WTC11 (cell line): ENCODE data around the gene DISC1. TPM values are rescaled to one million over a fixed set of nuclear protein-coding genes. Genes with fewer than 3 reads are reported as not detected.
"Not testable (repeated sequence)": the region's sequence is repeated elsewhere in the genome, so short reads cannot be mapped to it uniquely, and the experiment has no call there.

ENCODE experiments used
- ATAC-seq: fragments of 200-7000 bp; cut with Tn5 transposase; 2 replicates; pipeline ENCODE4 v1.10.0; 2021; ENCODE audit warnings: mild to moderate bottlenecking, moderate library complexity
- CTCF ChIA-PET: fragments of 300-600 bp; sonication (Branson Sonifier 250); formaldehyde crosslinking; loops from one replicate; lab custom pipeline; 2021; ENCODE audit warnings: antibody characterized with exemption; lab: Charles Lee
- POLR2A ChIA-PET: fragments of 350-600 bp; sonication (Branson Sonifier 250); formaldehyde crosslinking; loops from one replicate; lab custom pipeline; 2021; ENCODE audit warnings: antibody characterized with exemption; lab: Charles Lee
- DNase-seq: peaks from one replicate; pipeline ENCODE4 v3.0.0; 2021; ENCODE audit warnings: low spot score
- H3K27ac Mint-ChIP-seq: 2 replicates; pipeline ENCODE4 v1.8.0; 2021; ENCODE audit warnings: mixed read lengths
- H3K27me3 Mint-ChIP-seq: 2 replicates; pipeline ENCODE4 v1.8.0; 2021; ENCODE audit warnings: low read depth, mild to moderate bottlenecking, moderate library complexity, mixed read lengths
- H3K36me3 Mint-ChIP-seq: 2 replicates; pipeline ENCODE4 v1.8.0; 2021; ENCODE audit warnings: mixed read lengths
- H3K4me1 Mint-ChIP-seq: 2 replicates; pipeline ENCODE4 v1.8.0; 2022; ENCODE audit warnings: mixed read lengths
- H3K4me3 Mint-ChIP-seq: 2 replicates; pipeline ENCODE4 v1.8.0; 2021; ENCODE audit warnings: mild to moderate bottlenecking, moderate library complexity, mixed read lengths
- H3K9me3 Mint-ChIP-seq: 2 replicates; pipeline ENCODE4 v1.8.0; 2021; ENCODE audit warnings: mixed read lengths
- ATF1 ChIP-seq: sonication (generic); formaldehyde crosslinking; IDR thresholded peaks from 2 replicates; pipeline ENCODE4 v1.8.1; 2023; ENCODE audit warnings: mild to moderate bottlenecking, moderate library complexity, missing genetic modification reagents
- CREM ChIP-seq: sonication (generic); formaldehyde crosslinking; IDR thresholded peaks from 2 replicates; pipeline ENCODE4 v1.8.1; 2022; ENCODE audit warnings: mild to moderate bottlenecking, missing genetic modification reagents, moderate library complexity
- ELF4 ChIP-seq: sonication (generic); formaldehyde crosslinking; IDR thresholded peaks from 2 replicates; pipeline ENCODE4 v1.8.1; 2022; ENCODE audit warnings: low read depth, mild to moderate bottlenecking, moderate library complexity, missing genetic modification reagents
- FOXP4 ChIP-seq: sonication (generic); formaldehyde crosslinking; IDR thresholded peaks from 2 replicates; pipeline ENCODE4 v1.8.0; 2022; ENCODE audit warnings: mild to moderate bottlenecking, missing genetic modification reagents
- GRHL2 ChIP-seq: fragments of 250-450 bp; sonication (Bioruptor Pico); IDR thresholded peaks from 2 replicates; pipeline ENCODE4 v1.8.0; 2022; ENCODE audit warnings: mild to moderate bottlenecking, moderate library complexity; ENCODE audit not compliant: insufficient replicate concordance, severe bottlenecking
- JUN ChIP-seq: sonication (generic); formaldehyde crosslinking; IDR thresholded peaks from 2 replicates; pipeline ENCODE4 v1.8.0; 2023; ENCODE audit warnings: mild to moderate bottlenecking, missing genetic modification reagents
- NFE2L1 ChIP-seq: sonication (generic); formaldehyde crosslinking; IDR thresholded peaks from 2 replicates; pipeline ENCODE4 v1.8.1; 2023; ENCODE audit warnings: missing genetic modification reagents
- NR1H2 ChIP-seq: sonication (generic); formaldehyde crosslinking; IDR thresholded peaks from 2 replicates; pipeline ENCODE4 v1.9.0; 2021; ENCODE audit warnings: mild to moderate bottlenecking, moderate library complexity, missing genetic modification reagents
- TEAD1 ChIP-seq: sonication (generic); formaldehyde crosslinking; IDR thresholded peaks from 2 replicates; pipeline ENCODE4 v1.8.0; 2022; ENCODE audit warnings: mild to moderate bottlenecking, missing genetic modification reagents
- TEAD4 ChIP-seq: sonication (generic); formaldehyde crosslinking; IDR thresholded peaks from 2 replicates; pipeline ENCODE4 v1.8.0; 2022; ENCODE audit warnings: mild to moderate bottlenecking, missing genetic modification reagents
- USF2 ChIP-seq: sonication (generic); formaldehyde crosslinking; IDR thresholded peaks from 2 replicates; pipeline ENCODE4 v1.8.1; 2023; ENCODE audit warnings: mild to moderate bottlenecking, missing genetic modification reagents, moderate library complexity
- ZMAT4 ChIP-seq: fragments of 250-450 bp; sonication (Bioruptor Pico); IDR thresholded peaks from 2 replicates; pipeline ENCODE4 v1.9.0; 2021; ENCODE audit warnings: mild to moderate bottlenecking
- ZNF416 ChIP-seq: fragments of 250-450 bp; sonication (Bioruptor Pico); IDR thresholded peaks from 2 replicates; pipeline ENCODE4 v1.9.0; 2021; ENCODE audit warnings: mild to moderate bottlenecking, inconsistent platforms
- ZNF532 ChIP-seq: fragments of 250-450 bp; sonication (Bioruptor Pico); IDR thresholded peaks from 2 replicates; pipeline ENCODE4 v1.9.0; 2021; ENCODE audit warnings: mild to moderate bottlenecking, borderline replicate concordance
- total RNA-seq: library from RNA; stranded (reverse); gene quantifications from 3 replicates; pipeline ENCODE4 v1.2.3, GENCODE V29; 2021

DISC1 gene
- total RNA-seq, 1 experiment from 2014 or later = 5.5 TPM

- TF ChIP-seq ZMAT4 (CRISPR knock-in tag) (no peak), ZNF532 (CRISPR knock-in tag) (no peak), GRHL2 (CRISPR knock-in tag) (no peak), NR1H2 (CRISPR knock-in tag) (no peak), USF2 (CRISPR knock-in tag) (no peak), TEAD4 (no peak), TEAD1 (no peak), ZNF416 (CRISPR knock-in tag) (no peak), CREM (CRISPR knock-in tag) (no peak), NFE2L1 (CRISPR knock-in tag) (no peak), FOXP4 (CRISPR knock-in tag) (no peak), ELF4 (CRISPR knock-in tag) (no peak), JUN (CRISPR knock-in tag) (no peak)
Observed at GRCh38 chr1:231668826-231669225, 42.2 kb downstream of the DISC1 start (continued).

GRCh38 chr1:231669864-231670621 is 43.5 kb downstream of the DISC1 start:
- CTCF ChIA-PET, ATAC-seq, H3K4me3 Mint-ChIP-seq, H3K27ac Mint-ChIP-seq, DNase-seq, POLR2A ChIA-PET, H3K27me3 Mint-ChIP-seq: not testable (repeated sequence)
- H3K36me3 Mint-ChIP-seq = peaks cover 11% of the 10 kb centered on the region
- H3K4me1 Mint-ChIP-seq = peaks cover 16% of the 10 kb centered on the region
- peaks cover 24% of the 10 kb centered on the region for H3K9me3 Mint-ChIP-seq

GRCh38 chr1:231670755-231671154 is 44.2 kb downstream of the DISC1 start:
- H3K4me3 Mint-ChIP-seq = no peak overlapping the region
- POLR2A ChIA-PET = no interaction called here
- H3K36me3 Mint-ChIP-seq = peaks cover 11% of the 10 kb centered on the region
- H3K4me1 Mint-ChIP-seq = peaks cover 16% of the 10 kb centered on the region
- no peaks in the 10 kb centered on the region for H3K27me3 Mint-ChIP-seq
- CTCF ChIA-PET = no interaction called here
- no peak for ATAC-seq
- peaks cover 24% of the 10 kb centered on the region for H3K9me3 Mint-ChIP-seq
- TF ChIP-seq ATF1 (CRISPR knock-in tag) (no peak), CREM (CRISPR knock-in tag) (no peak)
- no peak for DNase-seq
- no peak overlapping the region for H3K27ac Mint-ChIP-seq
